Measurements from ENCODE around the gene GNAI2. TPM values are rescaled to one million over a fixed set of nuclear protein-coding genes. Genes with fewer than 3 reads are reported as not detected.
A peak's percentile ranks its signal among the peaks of the same experiment; 100 is the strongest.

Gene GNAI2
- total and polyA plus RNA-seq, 2 donors (not counting 3 experiments of a cell fraction or from before 2014, with no cell fraction given) = 767 to 1,875 TPM

GRCh38 chr3:50192689-50193141, 43.3 kb upstream of the GNAI2 start:
- DNase-seq (ENCODE audit: low read depth, low spot score) = peak; percentile 69
- H3K9me1 ChIP-seq (replicated peaks; ENCODE audit: control insufficient read depth, extremely low read depth, insufficient read depth, low read length) = no peaks in the 10 kb centered on the region
- H3K9ac ChIP-seq (replicated peaks; ENCODE audit: extremely low read depth, insufficient read depth, low read length) = no peak overlapping the region
- intact Hi-C loops (cut with micrococcal nuclease) = loop anchor here (5.0 kb wide), 1 partner anchor 350 kb away; no protein-coding TSS in a partner anchor
- peaks cover 0 to 4% of the 10 kb centered on the region in 2 experiments for H3K36me3 ChIP-seq (ENCODE audit: control insufficient read depth in 2 of 2, extremely low read depth in 1 of 2, insufficient read depth in 2 of 2, low read length in 2 of 2)
- ChIA-PET CTCF (interaction anchor here (0.7 to 12.0 kb wide), 7 partner anchors 16 to 132 kb away, joined by 3 to 314 read pairs (median 11); no protein-coding TSS in a partner anchor), POLR2A (no interaction called here)
- no peak overlapping the region for H3K4me2 ChIP-seq (ENCODE audit: insufficient read depth, low read length)
- H3K4me3 ChIP-seq (replicated peaks in 1 of 3; ENCODE audit: insufficient read depth in 1 of 3, low read depth in 1 of 3, low read length in 3 of 3) = no peak overlapping the region
- H3K27me3 ChIP-seq (ENCODE audit: control insufficient read depth in 2 of 2, insufficient read depth in 2 of 2, low read length in 2 of 2) = peaks cover 11 to 13% of the 10 kb centered on the region in 2 experiments
- no peaks in the 10 kb centered on the region for H3K79me2 ChIP-seq (ENCODE audit: control insufficient read depth, insufficient read depth, low read length)
- peak; percentile 85 for FAIRE-seq
- no peak overlapping the region for H2AFZ ChIP-seq (ENCODE audit: low read depth, low read length)
- no peaks in the 10 kb centered on the region for H3K9me3 ChIP-seq (replicated peaks; ENCODE audit: control insufficient read depth, insufficient read depth, low read length)
- dilution Hi-C loops (cut with MboI; ENCODE audit: extremely low pct_ligation_motif_present, low sequenced_read_pairs) = no loop called here
- no TSS peak for BruUV-seq (replicated peaks)
- peaks cover 5% of the 10 kb centered on the region for H3K4me1 ChIP-seq (ENCODE audit: control insufficient read depth, extremely low read depth, insufficient read depth, low read length)
- H3K27ac ChIP-seq (ENCODE audit: insufficient read depth, low read depth, low read length) = no peak overlapping the region
- no peak for TF ChIP-seq POLR2A (IDR thresholded peaks at IDR 0.05; ENCODE audit: low read depth, low read length)
- TF ChIP-seq POLR2AphosphoS5 (IDR thresholded peaks at IDR 0.05; ENCODE audit: insufficient read depth, low read depth, low read length) = no peak
- no peak for TF ChIP-seq EZH2 (IDR thresholded peaks at IDR 0.05; ENCODE audit: borderline replicate concordance, low read depth, low read length, severe bottlenecking)
- TF ChIP-seq FOS (IDR thresholded peaks at IDR 0.05; ENCODE audit: borderline replicate concordance, insufficient read depth, low read length) = no peak
- TF ChIP-seq, protein P1, sequence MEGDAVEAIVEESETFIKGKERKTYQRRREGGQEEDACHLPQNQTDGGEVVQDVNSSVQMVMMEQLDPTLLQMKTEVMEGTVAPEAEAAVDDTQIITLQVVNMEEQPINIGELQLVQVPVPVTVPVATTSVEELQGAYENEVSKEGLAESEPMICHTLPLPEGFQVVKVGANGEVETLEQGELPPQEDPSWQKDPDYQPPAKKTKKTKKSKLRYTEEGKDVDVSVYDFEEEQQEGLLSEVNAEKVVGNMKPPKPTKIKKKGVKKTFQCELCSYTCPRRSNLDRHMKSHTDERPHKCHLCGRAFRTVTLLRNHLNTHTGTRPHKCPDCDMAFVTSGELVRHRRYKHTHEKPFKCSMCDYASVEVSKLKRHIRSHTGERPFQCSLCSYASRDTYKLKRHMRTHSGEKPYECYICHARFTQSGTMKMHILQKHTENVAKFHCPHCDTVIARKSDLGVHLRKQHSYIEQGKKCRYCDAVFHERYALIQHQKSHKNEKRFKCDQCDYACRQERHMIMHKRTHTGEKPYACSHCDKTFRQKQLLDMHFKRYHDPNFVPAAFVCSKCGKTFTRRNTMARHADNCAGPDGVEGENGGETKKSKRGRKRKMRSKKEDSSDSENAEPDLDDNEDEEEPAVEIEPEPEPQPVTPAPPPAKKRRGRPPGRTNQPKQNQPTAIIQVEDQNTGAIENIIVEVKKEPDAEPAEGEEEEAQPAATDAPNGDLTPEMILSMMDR (IDR thresholded peaks at IDR 0.05; ENCODE audit: extremely low read depth in 1 of 2, insufficient read depth in 1 of 2, low read depth in 1 of 2, low read length in 2 of 2) = peak; percentile 87 to 92
- no peak for TF ChIP-seq GATA2 (IDR thresholded peaks at IDR 0.05; ENCODE audit: insufficient read depth, insufficient read length, low read depth, low read length)
- H4K20me1 ChIP-seq (replicated peaks; ENCODE audit: control insufficient read depth, extremely low read depth, insufficient read depth, low read length) = no peaks in the 10 kb centered on the region

Data from endothelial cell of umbilical vein (primary cell).